HepG2 (cell line): ENCODE results near the gene FANCE. TPM values are rescaled to one million over a fixed set of nuclear protein-coding genes. Genes with fewer than 3 reads are reported as not detected.
A peak's percentile ranks its signal among the peaks of the same experiment; 100 is the strongest.

Experiments used
- AGO1 ChIP-seq: fragments of 200-400 bp; formaldehyde crosslinking; IDR thresholded peaks from 2 replicates; pipeline ENCODE4 v1.6.1; 2017; ENCODE audit warnings: mild to moderate bottlenecking, low read depth, low read length, moderate library complexity; ENCODE audit not compliant: poor library complexity, severe bottlenecking
- ATF3 ChIP-seq: sonication (generic); formaldehyde crosslinking; IDR thresholded peaks from 2 replicates; pipeline ENCODE4 v1.4.0; 2020; ENCODE audit warnings: missing genetic modification reagents
- BRD4 ChIP-seq: sonication (generic); formaldehyde crosslinking; IDR thresholded peaks from 2 replicates; pipeline ENCODE4 v1.4.0; 2020; ENCODE audit warnings: missing genetic modification reagents
- CC2D1A ChIP-seq: sonication (generic); formaldehyde crosslinking; IDR thresholded peaks from 2 replicates; pipeline ENCODE4 v1.8.1; 2023; ENCODE audit warnings: mild to moderate bottlenecking, missing genetic modification reagents
- DR1 ChIP-seq: sonication (generic); formaldehyde crosslinking; IDR thresholded peaks from 2 replicates; pipeline ENCODE4 v1.8.0; 2021; ENCODE audit warnings: mild to moderate bottlenecking, missing genetic modification reagents, inconsistent platforms
- ELF4 ChIP-seq: sonication (generic); formaldehyde crosslinking; IDR thresholded peaks from 2 replicates; pipeline ENCODE4 v1.5.0; 2020; ENCODE audit warnings: missing genetic modification reagents, mild to moderate bottlenecking, moderate library complexity, borderline replicate concordance
- GABPA ChIP-seq, 2 experiments: IDR thresholded peaks; 2 replicates each; pipeline ENCODE4 v1.6.1; 2011 to 2016; ENCODE audit warnings: low read depth in 2 of 2, low read length in 1 of 2, missing biosample characterization in 1 of 2, missing genetic modification characterization in 1 of 2
- KMT2A ChIP-seq: sonication (generic); formaldehyde crosslinking; IDR thresholded peaks from 2 replicates; pipeline ENCODE4 v1.4.0; 2020; ENCODE audit warnings: missing genetic modification reagents
- MEIS1 ChIP-seq: sonication (generic); formaldehyde crosslinking; IDR thresholded peaks from 2 replicates; pipeline ENCODE4 v1.9.0; 2021; ENCODE audit warnings: mild to moderate bottlenecking, missing genetic modification reagents, moderate library complexity, borderline replicate concordance
- MLLT10 ChIP-seq: sonication (generic); formaldehyde crosslinking; IDR thresholded peaks from 2 replicates; pipeline ENCODE4 v1.4.0; 2020; ENCODE audit warnings: missing genetic modification reagents
- MXD1 ChIP-seq: sonication (generic); formaldehyde crosslinking; IDR thresholded peaks from 2 replicates; pipeline ENCODE4 v1.4.0; 2020; ENCODE audit warnings: mild to moderate bottlenecking, missing genetic modification reagents
- NFE2 ChIP-seq: sonication (generic); formaldehyde crosslinking; IDR thresholded peaks from 2 replicates; pipeline ENCODE4 v1.4.0; 2020; ENCODE audit warnings: missing genetic modification reagents
- NFE2L1 ChIP-seq: sonication (generic); formaldehyde crosslinking; IDR thresholded peaks from 2 replicates; pipeline ENCODE4 v1.4.0; 2020; ENCODE audit warnings: missing genetic modification reagents, mild to moderate bottlenecking, borderline replicate concordance
- PHB2 ChIP-seq: fragments of 450-650 bp; IDR thresholded peaks from 2 replicates; pipeline ENCODE4 v1.6.1; 2018; ENCODE audit not compliant: partially characterized antibody
- RBM22 ChIP-seq: fragments of 200-400 bp; formaldehyde crosslinking; optimal IDR thresholded peaks from 2 replicates; pipeline ENCODE3; 2017; ENCODE audit warnings: mild to moderate bottlenecking, low read length, moderate library complexity
- REPIN1 ChIP-seq: sonication (generic); formaldehyde crosslinking; IDR thresholded peaks from 2 replicates; pipeline ENCODE4 v1.8.0; 2022; ENCODE audit warnings: missing genetic modification reagents, low read depth, mild to moderate bottlenecking, borderline replicate concordance
- RFXANK ChIP-seq: IDR thresholded peaks from 2 replicates; pipeline ENCODE4 v1.6.1; 2016
- SMAD3 ChIP-seq: sonication (generic); formaldehyde crosslinking; IDR thresholded peaks from 2 replicates; pipeline ENCODE4 v1.4.0; 2020; ENCODE audit warnings: missing genetic modification reagents
- TFAP4 ChIP-seq: sonication (generic); IDR thresholded peaks from 2 replicates; pipeline ENCODE4 v1.6.1; 2016; ENCODE audit warnings: low read depth, borderline replicate concordance
- U2AF1 ChIP-seq: fragments of 200-400 bp; formaldehyde crosslinking; optimal IDR thresholded peaks from 2 replicates; pipeline ENCODE3; 2017; ENCODE audit warnings: mild to moderate bottlenecking, low read depth, low read length
- ZBTB43 ChIP-seq: sonication (generic); formaldehyde crosslinking; conservative IDR thresholded peaks from 2 replicates; pipeline ENCODE4 v1.4.0; 2020; ENCODE audit warnings: missing genetic modification reagents
- ZFY ChIP-seq: sonication (generic); formaldehyde crosslinking; IDR thresholded peaks from 2 replicates; pipeline ENCODE4 v1.4.0; 2020; ENCODE audit warnings: missing genetic modification reagents
- ZKSCAN5 ChIP-seq: sonication (generic); formaldehyde crosslinking; IDR thresholded peaks from 2 replicates; pipeline ENCODE4 v1.5.1; 2020; ENCODE audit warnings: mild to moderate bottlenecking, missing genetic modification reagents
- ZNF230 ChIP-seq: sonication (generic); formaldehyde crosslinking; IDR thresholded peaks from 2 replicates; pipeline ENCODE4 v1.4.0; 2020; ENCODE audit warnings: mild to moderate bottlenecking, missing genetic modification reagents
- ZNF232 ChIP-seq: sonication (generic); formaldehyde crosslinking; IDR thresholded peaks from 2 replicates; pipeline ENCODE4 v1.4.0; 2020; ENCODE audit warnings: missing genetic modification reagents, borderline replicate concordance
- ZNF234 ChIP-seq: sonication (generic); formaldehyde crosslinking; conservative IDR thresholded peaks from 2 replicates; pipeline ENCODE4 v1.5.1; 2020; ENCODE audit warnings: mild to moderate bottlenecking, missing genetic modification reagents
- ZNF24 ChIP-seq: fragments of 450-650 bp; IDR thresholded peaks from 2 replicates; pipeline ENCODE4 v1.6.1; 2017; ENCODE audit warnings: antibody characterized with exemption, mild to moderate bottlenecking
- ZNF558 ChIP-seq: sonication (generic); formaldehyde crosslinking; IDR thresholded peaks from 2 replicates; pipeline ENCODE4 v1.9.0; 2022; ENCODE audit warnings: mild to moderate bottlenecking, missing genetic modification reagents, borderline replicate concordance
- ZNF660 ChIP-seq: sonication (generic); formaldehyde crosslinking; IDR thresholded peaks from 2 replicates; pipeline ENCODE4 v1.5.1; 2020; ENCODE audit warnings: mild to moderate bottlenecking, low read depth, missing genetic modification reagents, borderline replicate concordance
- polyA plus RNA-seq, 8 experiments: library from polyadenylated mRNA; depleted of rRNA in 3 of 8; stranded (reverse) in 7 of 8; unstranded in 1 of 8; fragments of >200 nt; fragmentation: Illumina TruSeq in 4 of 8; extraction: Trizol in 4 of 8; gene quantifications; 2 replicates each; pipeline versions ENCODE4 v1.2.1 to v1.2.3, GENCODE V29; 2011 to 2016; ENCODE audit warnings: low read depth in 4 of 8, missing spikeins in 1 of 8, mixed read lengths in 1 of 8; ENCODE audit not compliant: insufficient read depth in 1 of 8
- total RNA-seq, 5 experiments: library from RNA; depleted of rRNA; stranded (reverse); fragments of >200 nt; fragmentation: Illumina TruSeq; extraction: Trizol; gene quantifications; 2 replicates each; pipeline ENCODE4 v1.2.3, GENCODE V29; 2016; ENCODE audit warnings: low read depth in 1 of 5

The FANCE gene
- total and polyA plus RNA-seq, 2 of the 13 experiments (the other 11 are each of a cell fraction or from before 2014, with no cell fraction given), result 7.1 to 11.2 TPM

GRCh38 chr6:35468181-35468979 lies 16.2 kb downstream of the FANCE start, which contains the start of gene RPL10A (continued):
- peak; percentile 83 for TF ChIP-seq RBM22
- peak; percentile 88; the same call in 1 of the 2 replicates for TF ChIP-seq ZBTB43 (CRISPR knock-in tag)
- peak; percentile 96 for TF ChIP-seq KMT2A (CRISPR knock-in tag)
- TF ChIP-seq U2AF1, result peak; percentile 72
- peak; percentile 85 for TF ChIP-seq ZNF232 (CRISPR knock-in tag)
- TF ChIP-seq SMAD3 (CRISPR knock-in tag), result peak; percentile 92
- no peak for TF ChIP-seq GABPA (IDR thresholded peaks at IDR 0.05; ENCODE audit: low read depth, low read length)
- TF ChIP-seq GABPA (CRISPR knock-in tag; IDR thresholded peaks at IDR 0.05; ENCODE audit: low read depth), result peak; percentile 82
- TF ChIP-seq CC2D1A, result no peak
- no peak for TF ChIP-seq PHB2
- peak; percentile 80 for TF ChIP-seq ATF3 (CRISPR knock-in tag)
- 0 out of 2 replicates have a peak, but pooled peaks have one; percentile 69 for TF ChIP-seq NFE2L1 (CRISPR knock-in tag)
- peak; percentile 93; the same call in 1 of the 2 replicates for TF ChIP-seq ZNF234 (CRISPR knock-in tag)
- peak; percentile 93 for TF ChIP-seq ZFY (CRISPR knock-in tag)
- no peak for TF ChIP-seq TFAP4
- peak; percentile 95 for TF ChIP-seq REPIN1
- peak; percentile 79; the same call in 1 of the 2 replicates for TF ChIP-seq MEIS1 (CRISPR knock-in tag)
- TF ChIP-seq BRD4 (CRISPR knock-in tag), result peak; percentile 91
- TF ChIP-seq MLLT10 (CRISPR knock-in tag), result no peak
- TF ChIP-seq ZNF230, result peak; percentile 96
- TF ChIP-seq ELF4, result peak; percentile 90; the same call in 1 of the 2 replicates
- TF ChIP-seq ZKSCAN5 (CRISPR knock-in tag), result no peak
- peak; percentile 69; the same call in 1 of the 2 replicates for TF ChIP-seq ZNF24
- TF ChIP-seq DR1 (CRISPR knock-in tag), result peak; percentile 99
- peak; percentile 72 for TF ChIP-seq AGO1
- TF ChIP-seq NFE2 (CRISPR knock-in tag), result no peak
- peak; percentile 87 for TF ChIP-seq RFXANK (CRISPR knock-in tag)
- peak; percentile 88 for TF ChIP-seq ZNF558 (CRISPR knock-in tag)
- peak; percentile 94 for TF ChIP-seq MXD1 (CRISPR knock-in tag)
- TF ChIP-seq ZNF660, result no peak
